ENCODE measurements around the gene MAP3K6.

- TF ChIP-seq POLR2A (IDR thresholded peaks at IDR 0.05) (no peak), CTCF (IDR thresholded peaks at IDR 0.05) (no peak)
These were observed 5.2 kb downstream of the MAP3K6 start for GRCh38 chr1:27361553-27361952.

All from esophagus squamous epithelium (tissue), 4 donors.